HG03095 (cell line): ENCODE data around the gene UBASH3A.

Experiments
- ATAC-seq: cut with Tn5 transposase; IDR thresholded peaks from one replicate; pipeline ENCODE4 v1.9.1; 2021; ENCODE audit warnings: moderate library complexity; ENCODE audit not compliant: unreplicated experiment

The UBASH3A gene

DNA sequence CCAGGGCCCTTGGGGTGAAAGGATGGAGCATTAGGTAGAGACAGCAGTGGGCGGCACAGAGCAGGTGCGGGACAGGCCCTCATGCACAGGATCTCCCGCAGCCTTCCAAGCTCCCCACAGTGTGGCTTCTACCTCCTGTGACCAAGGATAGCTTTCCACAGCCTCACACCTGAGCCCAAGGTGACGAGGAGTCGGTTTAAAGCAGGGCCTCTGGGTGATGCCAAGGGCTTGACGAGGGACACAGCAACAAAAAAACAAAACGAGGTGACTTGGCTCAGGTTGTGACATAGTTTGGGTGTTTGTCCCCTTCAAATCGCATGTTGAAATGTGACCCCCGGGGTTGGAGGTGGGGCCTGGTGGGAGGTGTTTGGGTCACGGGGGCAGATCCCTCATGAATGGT lies 77.0 kb downstream of the UBASH3A start:
- no peak for ATAC-seq

GRCh38 chr21:42481169-42481568 lies 77.5 kb downstream of the UBASH3A start:
- no peak for ATAC-seq

DNA sequence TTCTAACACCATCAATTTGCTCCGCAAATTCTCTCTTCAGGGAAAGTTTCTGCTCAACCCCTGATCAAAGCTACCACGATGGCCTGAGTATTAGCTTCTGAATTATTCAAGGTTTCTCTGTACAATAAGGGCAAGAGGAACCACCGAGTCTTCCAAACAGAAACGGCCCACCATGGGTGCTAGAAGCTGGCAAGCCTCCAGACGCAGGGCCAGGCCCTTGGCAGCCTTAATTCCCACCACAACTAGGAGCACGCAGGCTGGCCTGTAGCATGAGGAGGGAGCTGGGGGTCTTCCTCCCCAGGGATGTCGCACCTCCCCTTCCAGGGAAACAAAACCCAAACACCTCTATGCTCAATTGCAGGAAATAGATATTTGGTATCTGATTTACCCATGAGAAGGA lies 81.3 kb downstream of the UBASH3A start:
- ATAC-seq = no peak

- no peak for ATAC-seq
Measured at GRCh38 chr21:42486072-42486471, 82.4 kb downstream of the UBASH3A start.

DNA sequence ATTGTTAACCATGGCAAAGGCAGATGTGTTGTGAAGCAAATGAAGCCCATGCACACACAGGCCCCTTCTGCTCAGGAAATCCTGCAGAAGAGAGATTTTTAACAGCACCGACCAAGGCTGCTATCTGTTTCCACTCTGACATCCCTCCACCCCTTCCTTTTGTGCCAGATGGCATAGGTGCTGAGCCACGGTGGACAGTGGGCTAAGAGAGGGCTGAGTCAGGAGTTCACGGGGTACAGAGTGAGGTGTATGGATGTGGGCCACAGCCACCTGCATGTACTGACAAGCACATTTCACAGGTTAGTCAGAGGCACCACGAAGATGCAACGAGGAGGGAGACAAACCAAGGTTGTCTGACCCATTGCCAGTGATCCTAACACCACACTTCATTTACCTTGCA lies 82.8 kb downstream of the UBASH3A start:
- ATAC-seq = no peak

DNA sequence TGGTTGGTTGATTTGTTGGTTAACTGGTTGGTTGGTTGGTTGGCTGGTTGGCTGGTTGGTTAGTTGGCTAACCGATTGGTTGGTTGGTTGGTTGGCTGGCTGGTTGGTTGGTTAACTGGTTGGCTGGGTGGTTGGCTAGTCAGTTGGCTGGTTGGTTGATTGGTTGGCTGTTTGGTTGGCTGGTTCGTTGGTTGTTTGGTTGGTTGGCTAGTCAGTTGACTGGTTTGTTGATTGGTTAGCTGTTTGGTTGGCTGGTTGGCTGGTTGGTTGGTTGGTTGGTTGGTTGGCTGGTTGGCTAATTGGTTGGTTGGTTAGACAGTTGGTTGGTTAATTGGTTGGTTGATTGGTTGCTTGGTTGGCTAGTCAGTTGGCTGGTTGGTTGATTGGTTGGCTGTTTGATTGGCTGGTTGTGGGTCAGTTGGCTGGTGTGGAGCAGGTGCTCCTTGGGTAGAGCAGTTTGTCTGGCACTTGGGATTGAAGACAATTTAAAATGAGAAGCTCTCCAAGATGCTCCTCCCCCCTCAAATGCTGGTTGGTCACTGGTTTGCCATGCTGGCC lies 85.4 kb downstream of the UBASH3A start:
- no peak for ATAC-seq

DNA sequence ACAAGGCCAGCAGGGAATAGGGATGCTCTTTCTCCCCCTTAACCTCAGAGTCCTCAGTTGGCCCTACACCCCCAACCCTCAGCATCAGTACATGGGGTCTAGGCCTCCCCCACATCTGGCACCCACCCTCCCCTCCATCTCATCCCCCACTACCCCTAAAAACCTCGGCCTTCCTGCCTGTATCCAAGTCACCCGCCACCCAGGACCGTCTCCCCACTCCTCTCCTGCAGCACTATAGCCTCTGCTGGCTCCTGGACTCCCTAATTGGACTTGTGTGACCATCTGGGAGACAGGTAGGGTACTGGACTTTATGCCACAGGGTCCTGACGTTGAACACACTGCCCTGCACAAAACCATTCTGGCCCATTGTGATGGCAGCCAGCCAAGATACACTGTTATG lies 86.3 kb downstream of the UBASH3A start:
- no peak for ATAC-seq

DNA sequence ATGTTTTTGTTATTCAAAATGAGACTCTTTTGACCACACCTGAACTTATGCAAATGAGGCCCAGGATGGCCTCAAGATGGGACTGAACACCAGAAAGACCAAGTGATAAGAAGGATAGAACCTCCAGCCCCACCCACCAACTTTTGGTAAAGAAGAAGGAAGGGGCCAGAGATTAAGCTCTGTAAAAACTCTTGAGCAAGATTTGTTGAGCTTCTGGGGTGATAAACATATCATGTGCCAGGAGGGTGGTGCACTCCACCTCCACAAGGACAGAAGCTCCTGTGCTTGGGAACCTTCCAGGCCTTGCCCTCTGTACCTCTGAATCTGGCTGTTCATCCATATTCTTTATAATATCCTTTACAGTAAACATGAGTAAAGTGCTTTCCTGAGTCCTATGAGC lies 87.0 kb downstream of the UBASH3A start:
- no peak for ATAC-seq

GRCh38 chr21:42491328-42491727 lies 87.6 kb downstream of the UBASH3A start:
- ATAC-seq = no peak

GRCh38 chr21:42492201-42492600 lies 88.5 kb downstream of the UBASH3A start:
- ATAC-seq = no peak

- ATAC-seq = no peak
Measured at GRCh38 chr21:42493109-42494060, 89.7 kb downstream of the UBASH3A start.

- no peak for ATAC-seq
Measured at GRCh38 chr21:42495027-42495426, 91.3 kb downstream of the UBASH3A start.

DNA sequence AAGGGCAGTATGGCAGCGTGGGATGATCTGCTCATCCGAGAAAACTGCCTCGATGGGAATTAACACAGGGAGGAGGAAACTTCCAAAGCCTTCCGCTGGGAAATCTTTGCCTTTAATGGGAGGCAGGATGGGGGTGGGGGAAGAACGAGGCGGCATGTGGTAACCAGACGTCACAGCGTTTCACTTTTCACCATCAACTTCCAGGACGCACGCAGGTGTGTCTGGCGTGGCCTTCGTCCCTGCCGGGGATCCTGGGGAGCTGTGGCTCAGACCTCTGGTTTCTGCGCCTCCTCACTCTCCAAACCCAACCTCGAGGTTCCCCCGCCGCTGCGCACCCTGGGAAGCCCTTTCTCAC lies 92.0 kb downstream of the UBASH3A start:
- peak; percentile 3 for ATAC-seq

GRCh38 chr21:42496120-42496838 lies 92.6 kb downstream of the UBASH3A start, which contains the start of gene RSPH1:
RSPH1 (minus strand) TSS chr21:42496224; CDS start chr21:42496186, 38 bp downstream.
- ATAC-seq = peak; percentile 95

DNA sequence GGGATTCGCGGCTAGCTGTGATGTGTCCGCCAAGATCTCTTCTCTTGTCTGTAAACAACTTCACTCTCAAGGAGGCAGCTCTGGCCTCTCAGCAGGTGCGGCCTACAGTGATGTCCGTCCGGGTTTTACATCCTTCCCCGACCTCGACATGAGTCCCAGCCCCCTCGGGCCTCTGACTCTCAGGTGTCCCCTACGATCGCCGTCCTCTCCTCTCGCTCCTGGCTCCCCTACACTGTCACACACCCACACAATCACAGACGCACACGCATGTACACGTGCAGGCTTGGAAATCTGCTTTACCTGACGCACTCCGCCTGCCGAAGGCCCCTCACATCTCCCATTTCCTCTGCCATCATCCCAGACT lies 93.1 kb downstream of the UBASH3A start:
- no peak for ATAC-seq
